KMS-11 (cell line): ENCODE measurements around the gene SLC18A3.

ENCODE experiments used
- H2AFZ ChIP-seq: fragments of 200-600 bp; sonication (generic); 2 replicates; pipeline ENCODE4 v1.6.1; 2016; ENCODE audit warnings: antibody characterized with exemption, mixed run types, low read depth
- H3K27ac ChIP-seq: fragments of 200-600 bp; sonication (generic); 2 replicates; pipeline ENCODE4 v1.6.1; 2016; ENCODE audit warnings: mild to moderate bottlenecking, mixed run types
- H3K27me3 ChIP-seq: fragments of 200-600 bp; sonication (generic); 2 replicates; pipeline ENCODE4 v1.6.1; 2017; ENCODE audit warnings: mild to moderate bottlenecking, low read depth, mixed run types, moderate library complexity; ENCODE audit not compliant: insufficient read depth
- H3K36me3 ChIP-seq: fragments of 200-600 bp; sonication (generic); 2 replicates; pipeline ENCODE4 v1.6.1; 2017; ENCODE audit warnings: mild to moderate bottlenecking, mixed run types; ENCODE audit not compliant: insufficient read depth
- H3K4me1 ChIP-seq: fragments of 200-600 bp; sonication (generic); 2 replicates; pipeline ENCODE4 v1.6.1; 2016; ENCODE audit warnings: mild to moderate bottlenecking, low read depth, mixed run types; ENCODE audit not compliant: poor library complexity, severe bottlenecking
- H3K4me2 ChIP-seq: fragments of 200-600 bp; sonication (generic); 2 replicates; pipeline ENCODE4 v1.7.0; 2016; ENCODE audit warnings: mild to moderate bottlenecking, mixed run types
- H3K4me3 ChIP-seq: fragments of 200-600 bp; sonication (generic); IDR thresholded peaks from 2 replicates; pipeline ENCODE4 v1.6.1; 2017; ENCODE audit warnings: low read depth, low read length, mixed read lengths; ENCODE audit not compliant: insufficient read depth
- H3K79me2 ChIP-seq: fragments of 200-600 bp; sonication (generic); 2 replicates; pipeline ENCODE4 v1.6.1; 2016; ENCODE audit warnings: low read depth, mixed run types; ENCODE audit not compliant: insufficient read depth
- H3K9ac ChIP-seq: fragments of 200-600 bp; sonication (generic); 2 replicates; pipeline ENCODE4 v1.6.1; 2016; ENCODE audit warnings: mild to moderate bottlenecking, mixed run types
- H4K20me1 ChIP-seq: fragments of 200-600 bp; sonication (generic); 2 replicates; pipeline ENCODE4 v1.6.1; 2016; ENCODE audit warnings: mild to moderate bottlenecking, mixed run types; ENCODE audit not compliant: insufficient read depth
- TF ChIP-seq, protein P1 (sequence below): fragments of 200-600 bp; sonication (generic); conservative IDR thresholded peaks from 2 replicates; pipeline ENCODE4 v1.6.1; 2017; ENCODE audit warnings: low read depth, mild to moderate bottlenecking, antibody characterized with exemption, low read length, moderate library complexity, mixed read lengths

The SLC18A3 gene

DNA sequence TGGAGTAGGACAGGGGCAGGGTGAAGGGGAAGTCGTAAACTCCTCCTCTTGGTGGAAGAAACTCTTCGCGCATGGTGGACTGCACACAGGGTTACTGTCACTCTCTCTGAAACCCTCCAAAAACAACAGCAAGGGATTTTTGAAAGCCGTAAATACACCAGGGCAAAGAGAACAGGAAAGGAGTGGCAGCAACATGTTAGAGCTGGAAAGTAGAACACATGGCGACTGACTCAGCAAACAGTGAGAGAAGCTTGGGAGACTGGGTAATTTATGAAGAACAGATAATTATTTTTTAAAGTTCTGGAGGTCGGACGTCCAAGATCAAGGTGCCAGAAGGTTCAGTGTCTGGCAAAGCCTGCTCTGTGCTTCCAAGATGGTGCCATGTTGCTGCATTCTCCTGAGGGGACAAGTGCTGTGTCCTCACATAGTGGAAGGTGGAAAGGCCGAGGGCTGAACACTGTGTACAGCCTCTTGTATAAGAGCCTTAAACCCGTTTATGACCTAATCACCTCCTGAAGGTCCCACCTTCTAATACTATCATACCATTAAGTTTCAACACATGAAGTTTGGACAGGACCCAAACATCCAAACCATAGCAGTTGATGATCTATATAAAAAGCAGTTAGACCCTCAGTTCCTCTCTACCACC, 46.9 kb downstream of the SLC18A3 start:
- no peaks in the 10 kb centered on the region for H4K20me1 ChIP-seq
- H3K4me1 ChIP-seq: peaks cover 14% of the 10 kb centered on the region
- H3K36me3 ChIP-seq: no peaks in the 10 kb centered on the region
- TF ChIP-seq, protein P1, sequence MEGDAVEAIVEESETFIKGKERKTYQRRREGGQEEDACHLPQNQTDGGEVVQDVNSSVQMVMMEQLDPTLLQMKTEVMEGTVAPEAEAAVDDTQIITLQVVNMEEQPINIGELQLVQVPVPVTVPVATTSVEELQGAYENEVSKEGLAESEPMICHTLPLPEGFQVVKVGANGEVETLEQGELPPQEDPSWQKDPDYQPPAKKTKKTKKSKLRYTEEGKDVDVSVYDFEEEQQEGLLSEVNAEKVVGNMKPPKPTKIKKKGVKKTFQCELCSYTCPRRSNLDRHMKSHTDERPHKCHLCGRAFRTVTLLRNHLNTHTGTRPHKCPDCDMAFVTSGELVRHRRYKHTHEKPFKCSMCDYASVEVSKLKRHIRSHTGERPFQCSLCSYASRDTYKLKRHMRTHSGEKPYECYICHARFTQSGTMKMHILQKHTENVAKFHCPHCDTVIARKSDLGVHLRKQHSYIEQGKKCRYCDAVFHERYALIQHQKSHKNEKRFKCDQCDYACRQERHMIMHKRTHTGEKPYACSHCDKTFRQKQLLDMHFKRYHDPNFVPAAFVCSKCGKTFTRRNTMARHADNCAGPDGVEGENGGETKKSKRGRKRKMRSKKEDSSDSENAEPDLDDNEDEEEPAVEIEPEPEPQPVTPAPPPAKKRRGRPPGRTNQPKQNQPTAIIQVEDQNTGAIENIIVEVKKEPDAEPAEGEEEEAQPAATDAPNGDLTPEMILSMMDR: no peak
- H3K4me3 ChIP-seq: no peak overlapping the region
- no peak overlapping the region for H3K9ac ChIP-seq
- H3K27ac ChIP-seq: no peak overlapping the region
- H3K4me2 ChIP-seq: peak overlapping the region; percentile 29; the same call in 1 of the 2 replicates
- no peaks in the 10 kb centered on the region for H3K27me3 ChIP-seq
- H3K79me2 ChIP-seq: no peaks in the 10 kb centered on the region
- no peak overlapping the region for H2AFZ ChIP-seq

DNA sequence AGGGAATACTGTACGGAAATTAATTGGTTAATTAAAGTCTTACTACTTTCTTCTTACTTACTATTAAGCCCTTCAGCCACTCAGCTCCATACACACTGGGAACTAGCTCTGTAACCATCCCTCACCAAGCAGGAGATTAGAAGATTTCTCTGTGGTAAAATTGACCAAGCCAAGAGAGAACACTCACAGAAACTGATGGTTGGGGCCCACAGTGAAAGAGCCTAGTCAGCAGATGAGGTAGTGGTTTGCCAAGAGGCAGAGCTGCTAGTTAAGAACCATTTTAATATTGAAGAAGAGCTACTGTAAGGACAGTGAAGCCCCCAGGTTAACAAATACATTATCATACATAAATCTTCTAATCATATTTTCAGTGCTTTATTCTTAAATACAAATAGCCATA, 47.5 kb downstream of the SLC18A3 start:
- H3K4me2 ChIP-seq: peak overlapping the region; percentile 29; the same call in 1 of the 2 replicates
- no peaks in the 10 kb centered on the region for H4K20me1 ChIP-seq
- TF ChIP-seq, protein P1: no peak
- H3K36me3 ChIP-seq: no peaks in the 10 kb centered on the region
- no peak overlapping the region for H3K9ac ChIP-seq
- no peak overlapping the region for H2AFZ ChIP-seq
- H3K4me1 ChIP-seq: peaks cover 14% of the 10 kb centered on the region
- H3K27ac ChIP-seq: no peak overlapping the region
- H3K27me3 ChIP-seq: no peaks in the 10 kb centered on the region
- no peaks in the 10 kb centered on the region for H3K79me2 ChIP-seq
- no peak overlapping the region for H3K4me3 ChIP-seq

DNA sequence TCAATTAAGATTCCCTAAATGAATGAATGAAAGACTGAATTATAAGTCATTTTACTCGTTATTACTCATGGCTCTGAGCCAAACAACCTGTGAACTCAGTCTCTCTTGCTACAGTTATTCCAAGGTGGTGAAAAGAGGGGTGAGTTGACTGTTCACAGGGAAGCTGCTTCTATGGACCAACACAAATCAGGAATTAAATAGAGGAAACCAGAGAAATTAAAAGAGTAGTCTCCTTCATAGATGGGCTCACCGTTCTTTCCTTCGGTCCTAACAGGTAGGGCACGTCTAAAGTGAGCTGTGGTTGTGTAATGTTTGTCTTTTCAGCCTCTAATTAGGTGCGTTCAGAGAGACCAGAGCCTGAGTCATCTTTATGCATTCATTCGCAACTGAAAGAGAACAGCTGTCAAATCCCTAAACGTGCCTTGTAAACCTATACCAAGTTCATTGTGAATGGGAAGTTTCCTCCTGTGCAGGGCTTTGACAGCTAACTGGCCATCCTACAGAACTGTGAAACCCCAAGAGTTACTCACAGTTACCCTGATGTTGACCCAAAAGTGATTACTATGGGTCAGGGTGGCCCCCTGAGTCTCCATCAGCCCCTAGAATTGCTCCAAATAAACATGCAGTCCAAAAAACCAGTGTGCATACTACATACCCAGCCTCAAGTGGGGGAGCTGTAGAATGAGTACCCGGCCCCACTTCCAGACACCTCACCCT, 51.2 kb downstream of the SLC18A3 start:
- Histone ChIP-seq H3K27ac (no peak overlapping the region), H3K79me2 (no peaks in the 10 kb centered on the region), H3K36me3 (no peaks in the 10 kb centered on the region), H2AFZ (no peak overlapping the region), H4K20me1 (no peaks in the 10 kb centered on the region), H3K9ac (no peak overlapping the region), H3K4me2 (no peak overlapping the region), H3K4me3 (no peak overlapping the region), H3K4me1 (peaks cover 14% of the 10 kb centered on the region), H3K27me3 (no peaks in the 10 kb centered on the region)
- TF ChIP-seq, protein P1: no peak
